Measurements from ENCODE around the gene PAH.

Gene PAH

DNA sequence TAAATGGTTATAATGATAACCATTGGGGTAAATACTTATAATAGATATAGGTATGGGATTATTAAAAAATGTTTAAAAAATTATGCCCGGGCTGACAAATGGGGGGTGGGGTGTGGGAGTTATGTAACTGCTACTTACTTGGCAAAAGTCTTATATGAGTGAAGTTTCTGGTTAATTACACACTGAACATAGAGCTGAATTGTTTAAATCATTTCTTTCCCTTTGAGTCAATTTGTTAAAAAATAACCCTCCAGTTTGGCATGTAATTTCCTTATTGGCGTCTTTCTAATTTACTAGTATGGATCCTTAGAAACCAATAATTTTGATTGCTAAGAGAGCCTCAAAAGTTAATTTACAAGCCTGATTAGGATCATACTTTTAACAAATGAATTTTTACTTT lies 16.7 kb downstream of the PAH start:
- TF ChIP-seq ZNF274 (IDR thresholded peaks at IDR 0.05; ENCODE audit: low read depth, low read length), result no peak

DNA sequence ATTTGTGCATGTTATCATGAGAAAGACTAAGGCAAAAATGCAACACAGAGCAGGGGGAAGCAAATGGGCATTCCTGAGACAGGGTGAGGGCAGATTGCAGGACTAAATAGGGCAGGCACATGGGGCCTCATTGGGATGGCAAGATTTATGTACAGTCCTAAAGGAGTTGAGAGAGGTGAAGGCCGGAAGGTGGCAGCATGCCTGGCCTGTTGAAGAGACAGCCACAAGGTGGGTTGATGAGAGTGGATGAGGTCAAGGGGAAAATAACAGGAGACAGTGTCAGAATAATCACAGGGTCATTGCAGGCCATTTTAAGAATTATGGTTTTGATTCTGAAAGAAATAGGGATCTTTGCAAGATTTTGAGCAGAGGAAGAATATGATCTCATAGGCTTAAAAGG lies 21.0 kb downstream of the PAH start:
- TF ChIP-seq ZNF274 (IDR thresholded peaks at IDR 0.05; ENCODE audit: low read depth, low read length), result no peak
- H3K4me3 ChIP-seq (ENCODE audit: low read length), result no peak overlapping the region

More for the DNA sequence above, 16.7 kb downstream of the PAH start:
- no peak overlapping the region for H3K4me3 ChIP-seq (ENCODE audit: low read length)

DNA sequence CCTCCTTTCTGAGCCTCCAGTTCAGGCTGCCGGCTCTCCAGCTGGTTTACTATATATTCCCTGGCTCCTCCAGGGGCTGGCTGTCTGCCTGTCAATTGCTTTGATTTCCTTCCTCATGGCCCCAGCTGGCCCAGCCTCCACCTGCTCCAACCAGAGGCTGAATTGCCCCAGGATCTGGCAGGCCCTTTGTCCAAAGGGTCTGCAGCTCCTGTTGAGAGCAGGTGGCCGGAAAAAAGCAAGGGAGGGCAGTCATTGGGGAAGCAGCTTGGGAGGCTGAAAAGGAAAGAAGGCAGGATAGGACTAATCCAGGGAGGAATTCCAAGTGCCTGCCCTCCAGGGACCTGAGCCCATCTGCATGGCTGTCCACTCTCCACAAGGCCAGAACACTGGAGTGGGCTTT lies 25.3 kb downstream of the PAH start:
- no peak for TF ChIP-seq ZNF274 (IDR thresholded peaks at IDR 0.05; ENCODE audit: low read depth, low read length)

DNA sequence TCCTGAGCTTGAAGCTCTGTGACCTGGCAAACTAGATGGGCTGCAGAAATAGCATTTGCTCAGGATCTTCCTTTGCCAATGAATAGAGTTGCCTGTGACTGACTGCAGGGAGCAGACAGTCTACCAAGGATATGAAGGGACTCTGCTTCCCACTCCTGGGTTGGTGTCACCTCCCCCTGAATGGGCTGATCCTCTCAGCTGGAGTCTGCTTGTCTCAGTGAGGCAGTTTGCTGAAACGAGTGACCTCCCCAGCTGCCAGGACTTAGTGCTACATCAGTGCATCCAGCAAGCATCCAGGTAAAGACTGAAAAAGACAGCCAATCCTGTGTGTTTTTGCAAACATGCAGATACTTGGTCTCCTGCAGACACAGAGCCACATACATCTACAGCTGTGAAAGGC lies 28.5 kb downstream of the PAH start:
- TF ChIP-seq ZNF274 (IDR thresholded peaks at IDR 0.05; ENCODE audit: low read depth, low read length), result no peak
- H3K4me3 ChIP-seq (ENCODE audit: low read length), result no peak overlapping the region

More for the DNA sequence above, 25.3 kb downstream of the PAH start:
- no peak overlapping the region for H3K4me3 ChIP-seq (ENCODE audit: low read length)

DNA sequence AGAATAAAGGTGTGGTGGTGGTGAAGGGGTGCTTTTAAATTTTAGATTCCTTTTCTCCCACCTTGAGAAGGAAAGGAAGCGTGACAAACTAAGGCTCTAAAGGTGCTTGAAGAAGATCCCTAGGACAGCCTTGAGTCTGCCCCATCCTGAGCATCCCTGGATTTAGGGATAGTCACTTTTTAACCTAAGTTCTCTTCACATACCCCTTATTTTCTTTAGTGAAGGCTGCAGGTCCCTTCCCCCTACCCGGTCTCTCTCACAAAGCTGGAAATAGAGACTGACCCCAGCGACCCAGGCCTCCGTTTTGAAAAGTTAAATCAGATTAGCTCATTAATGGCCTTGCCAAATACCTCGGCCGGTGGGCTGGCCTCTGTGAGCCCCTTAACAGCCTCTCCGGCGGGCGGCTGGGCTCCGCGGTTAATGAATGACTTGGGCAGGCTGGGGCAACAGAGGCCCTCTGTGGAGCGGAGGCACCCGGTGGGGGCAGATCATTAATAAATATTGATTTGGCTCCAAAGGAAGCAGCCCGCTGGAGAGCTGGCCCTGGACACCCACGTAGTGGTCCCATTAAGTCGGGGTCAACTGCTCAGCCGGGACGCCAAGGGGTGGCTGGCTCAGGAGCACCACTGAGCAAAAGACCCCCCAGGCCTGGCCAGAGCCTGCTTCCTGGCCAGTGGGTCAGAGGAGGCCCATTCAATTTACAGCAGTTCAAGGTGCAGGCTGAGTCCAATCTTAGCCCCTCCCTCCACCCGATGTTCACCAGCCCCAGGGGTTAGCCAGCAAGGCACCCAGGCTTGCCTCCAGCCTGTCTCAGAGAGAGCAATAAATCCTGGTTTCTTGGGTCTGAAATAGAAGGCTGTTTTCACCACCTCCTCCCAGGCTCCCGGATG lies 31.8 kb downstream of the PAH start:
- no peak for TF ChIP-seq ZNF274 (IDR thresholded peaks at IDR 0.05; ENCODE audit: low read depth, low read length)
- H3K4me3 ChIP-seq (ENCODE audit: low read length), result no peak overlapping the region

DNA sequence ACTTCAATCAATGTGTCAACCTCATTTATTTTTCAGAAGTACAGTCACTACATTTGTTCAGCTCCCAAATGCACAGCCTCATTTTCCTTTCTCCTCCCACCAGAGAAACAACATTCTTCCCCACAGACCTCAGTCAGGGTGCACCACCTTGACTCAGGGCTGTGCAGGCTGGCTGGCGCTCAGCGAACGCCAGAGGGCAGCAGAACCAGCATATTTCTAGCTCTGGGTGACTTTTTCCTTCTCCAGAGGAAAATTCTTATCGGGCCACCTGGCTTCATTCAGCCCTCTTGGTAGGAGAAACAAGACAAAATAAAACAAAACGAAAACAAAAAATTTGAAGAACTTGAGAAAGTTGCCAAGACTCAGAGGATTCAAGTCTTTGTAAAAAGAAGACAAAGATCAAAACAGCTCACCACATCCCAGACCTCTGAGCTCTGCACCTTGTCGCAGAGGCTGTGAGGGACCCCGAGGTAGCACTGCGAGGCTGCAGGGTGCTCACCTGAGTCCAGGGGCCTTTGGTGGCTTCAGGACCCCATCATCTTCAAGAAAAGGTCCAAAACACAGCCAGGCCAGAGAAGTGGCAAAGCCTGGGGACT lies 33.7 kb downstream of the PAH start:
- TF ChIP-seq ZNF274 (IDR thresholded peaks at IDR 0.05; ENCODE audit: low read depth, low read length), result no peak

DNA sequence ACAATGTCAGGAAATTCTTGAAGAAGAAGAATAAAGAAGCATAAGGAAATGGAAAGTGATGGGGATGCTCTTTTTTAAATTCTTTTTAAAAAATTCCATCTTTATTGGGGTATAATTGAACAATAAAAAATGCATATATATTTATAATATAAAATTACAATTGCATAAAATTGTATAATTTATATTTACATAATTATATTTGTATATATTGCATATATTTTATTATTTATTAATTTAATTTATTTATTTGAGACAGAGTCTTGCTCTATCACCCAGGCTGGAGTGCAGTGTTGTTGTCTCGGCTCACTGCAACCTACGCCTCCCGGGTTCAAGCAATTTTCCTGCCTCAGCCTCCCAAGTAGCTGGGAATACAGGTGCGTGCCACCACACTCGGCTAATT lies 36.3 kb downstream of the PAH start:
- H3K4me3 ChIP-seq (ENCODE audit: low read length), result no peak overlapping the region
- TF ChIP-seq ZNF274 (IDR thresholded peaks at IDR 0.05; ENCODE audit: low read depth, low read length), result no peak

More for the DNA sequence above, 33.7 kb downstream of the PAH start:
- no peak overlapping the region for H3K4me3 ChIP-seq (ENCODE audit: low read length)

DNA sequence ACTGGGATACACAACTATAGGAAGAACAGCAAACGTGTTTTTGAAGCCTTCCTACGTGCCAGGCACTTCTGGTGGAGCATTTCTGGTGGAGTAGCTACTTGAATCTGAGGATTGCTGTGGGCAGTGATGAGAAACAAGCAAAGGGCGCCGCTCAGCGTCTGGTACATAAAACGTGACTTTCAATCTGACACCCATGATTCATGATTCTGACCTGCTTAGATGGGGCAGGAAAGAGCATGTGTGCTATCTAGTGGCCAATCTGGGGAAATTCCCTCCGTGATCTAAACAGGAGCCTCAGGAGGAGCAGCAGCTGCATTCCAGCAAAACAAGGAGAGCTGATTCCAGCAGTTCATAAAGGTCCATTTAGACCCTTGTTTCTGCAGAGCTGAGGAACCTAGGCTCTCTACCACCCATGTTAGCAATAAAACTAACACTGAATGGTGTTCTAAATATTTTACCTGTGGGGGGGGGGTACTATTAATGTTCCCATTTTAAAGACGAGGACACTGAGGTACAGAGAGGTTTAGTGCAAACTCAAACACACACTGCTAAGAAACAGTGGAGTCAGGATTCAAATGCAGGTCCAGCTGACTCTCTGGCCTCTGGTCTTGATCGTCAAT lies 37.8 kb downstream of the PAH start:
- no peak overlapping the region for H3K4me3 ChIP-seq (ENCODE audit: low read length)

DNA sequence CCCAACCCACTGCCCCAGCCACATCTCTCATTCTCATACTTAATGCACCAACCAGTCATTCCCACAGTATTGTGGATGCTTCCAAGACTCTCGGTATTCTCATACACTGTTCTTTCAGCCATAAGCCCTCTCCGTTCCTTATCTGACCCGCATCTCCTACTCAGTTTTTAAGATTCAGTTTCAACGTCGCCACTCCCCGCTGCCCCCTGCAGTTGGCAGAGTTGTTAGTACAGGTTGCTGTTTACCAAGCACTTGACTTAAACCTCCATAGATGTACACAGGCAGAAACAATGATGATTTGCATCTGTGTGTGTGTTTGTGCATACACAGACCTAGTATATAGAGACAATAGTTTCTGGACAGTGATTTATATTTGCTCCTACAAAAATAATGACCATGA lies 40.2 kb downstream of the PAH start:
- no peak overlapping the region for H3K4me3 ChIP-seq (ENCODE audit: low read length)
- no peak for TF ChIP-seq ZNF274 (IDR thresholded peaks at IDR 0.05; ENCODE audit: low read depth, low read length)

More for the DNA sequence above, 37.8 kb downstream of the PAH start:
- no peak for TF ChIP-seq ZNF274 (IDR thresholded peaks at IDR 0.05; ENCODE audit: low read depth, low read length)

DNA sequence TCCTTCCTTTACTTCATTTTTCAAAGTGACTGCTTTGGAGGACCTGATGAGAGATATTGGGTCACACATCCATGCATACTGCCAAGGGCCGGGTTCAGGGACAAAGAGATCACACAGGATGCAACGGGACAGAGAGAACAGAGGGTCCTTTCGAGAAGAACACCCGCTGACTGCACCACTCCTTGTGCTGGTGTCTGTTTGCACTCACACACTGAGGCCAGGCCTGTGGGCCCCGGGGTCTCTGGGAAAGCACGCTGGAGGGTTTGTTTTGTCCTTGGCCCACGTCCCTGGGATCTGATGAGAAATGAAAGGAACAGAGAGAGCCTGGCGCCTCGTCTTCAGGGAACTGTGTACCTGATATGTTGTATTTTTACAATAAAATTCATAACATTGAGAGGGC lies 42.2 kb downstream of the PAH start:
- no peak for TF ChIP-seq ZNF274 (IDR thresholded peaks at IDR 0.05; ENCODE audit: low read depth, low read length)
- no peak overlapping the region for H3K4me3 ChIP-seq (ENCODE audit: low read length)

DNA sequence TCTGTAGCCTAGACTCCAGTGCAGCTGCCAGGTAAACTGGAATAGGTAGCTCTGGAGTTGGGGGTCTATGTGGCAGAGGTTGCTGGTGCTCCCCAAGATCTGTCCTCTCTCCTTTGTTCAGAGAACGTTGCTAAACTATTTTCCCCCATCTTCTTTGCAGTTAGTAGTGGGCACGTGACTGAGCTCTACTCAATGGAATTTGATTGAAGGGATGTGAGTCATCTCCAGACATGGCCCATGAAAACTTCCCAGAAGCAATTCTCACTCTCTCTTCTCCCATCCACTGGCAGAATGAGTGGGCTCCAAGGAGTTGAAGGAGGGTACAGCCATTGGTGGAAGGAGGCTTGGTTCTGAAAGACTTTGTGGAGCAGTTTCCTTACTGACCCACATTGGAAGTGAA lies 44.0 kb downstream of the PAH start:
- H3K4me3 ChIP-seq (ENCODE audit: low read length), result no peak overlapping the region
- TF ChIP-seq ZNF274 (IDR thresholded peaks at IDR 0.05; ENCODE audit: low read depth, low read length), result no peak

DNA sequence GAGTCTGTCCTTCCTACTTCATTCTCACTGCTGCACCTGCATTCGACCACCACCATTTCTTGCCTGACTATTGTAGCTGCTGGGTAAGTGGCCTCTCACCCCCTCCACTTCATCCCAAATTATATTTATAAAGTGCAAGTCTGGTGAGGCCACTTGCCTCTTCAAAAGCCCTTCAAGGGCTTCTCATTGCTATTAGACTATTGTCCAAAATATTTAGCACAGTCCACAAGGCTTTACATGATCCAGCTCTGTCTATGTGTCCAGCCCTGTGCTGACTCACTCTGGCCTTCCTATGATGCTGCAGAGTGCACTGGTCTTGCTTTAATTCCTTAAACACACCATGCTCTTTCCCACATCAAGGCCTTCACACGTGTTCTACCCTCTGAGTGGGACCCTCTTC lies 46.0 kb downstream of the PAH start:
- TF ChIP-seq ZNF274 (IDR thresholded peaks at IDR 0.05; ENCODE audit: low read depth, low read length), result no peak
- H3K4me3 ChIP-seq (ENCODE audit: low read length), result no peak overlapping the region

DNA sequence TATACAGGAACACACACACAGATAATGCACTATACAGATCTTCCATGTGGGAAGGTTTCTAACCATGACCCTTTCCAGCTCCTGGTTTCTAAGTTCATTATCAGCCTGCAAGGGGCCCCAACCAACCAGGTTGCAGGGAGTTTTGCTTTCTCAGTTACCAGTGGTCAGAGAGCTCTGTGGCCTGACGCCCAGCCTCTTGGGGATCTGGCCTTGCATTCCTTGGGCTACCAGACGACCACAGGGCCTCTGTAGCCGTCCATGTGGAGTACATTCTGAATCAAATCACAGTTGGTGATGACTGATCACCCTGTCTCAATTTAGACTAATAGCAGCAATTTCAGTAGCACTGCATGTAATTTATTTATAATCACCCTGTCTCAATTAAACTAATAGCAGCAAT lies 47.5 kb downstream of the PAH start:
- no peak for TF ChIP-seq ZNF274 (IDR thresholded peaks at IDR 0.05; ENCODE audit: low read depth, low read length)

DNA sequence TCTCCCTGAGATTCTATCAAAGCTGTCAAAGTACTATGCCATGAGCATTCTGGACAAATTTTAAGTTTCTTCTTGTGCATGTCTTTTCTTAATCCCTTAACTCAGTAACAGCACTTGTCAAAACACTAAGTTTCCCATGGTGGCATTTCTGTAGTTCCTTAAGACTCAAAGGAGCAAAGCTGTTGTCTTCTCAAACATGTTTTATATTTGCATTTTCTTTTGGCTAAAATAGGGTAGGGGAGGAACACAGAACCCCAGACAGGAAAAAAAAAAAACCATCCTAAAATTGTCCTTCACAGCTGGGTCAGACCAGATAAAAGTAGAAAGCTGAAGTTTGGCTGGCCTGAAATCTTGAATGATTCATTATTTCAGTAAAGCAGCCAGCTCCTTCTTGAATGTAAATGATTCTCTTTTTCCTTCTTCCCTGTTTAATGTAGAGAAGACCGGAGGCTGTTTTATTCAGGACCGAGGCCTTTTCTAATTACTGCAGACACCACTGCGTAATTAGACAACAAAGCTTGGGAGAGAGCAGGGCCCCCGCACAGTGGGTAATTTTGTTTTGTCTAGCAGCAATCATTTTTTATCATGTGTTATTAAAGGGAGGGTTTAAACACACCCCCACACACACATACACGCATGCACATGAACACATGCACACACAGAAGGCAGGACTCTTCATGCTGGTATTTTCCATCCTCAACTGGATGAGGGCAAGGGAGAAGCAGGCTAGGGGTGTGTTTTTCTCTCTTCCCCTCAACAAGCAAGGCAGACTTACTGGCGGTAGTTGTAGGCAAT lies 51.0 kb downstream of the PAH start:
- no peak for TF ChIP-seq ZNF274 (IDR thresholded peaks at IDR 0.05; ENCODE audit: low read depth, low read length)
- H3K4me3 ChIP-seq (ENCODE audit: low read length), result no peak overlapping the region

More for the DNA sequence above, 47.5 kb downstream of the PAH start:
- H3K4me3 ChIP-seq (ENCODE audit: low read length), result no peak overlapping the region

Measured in GM08714 (cell line).